GM12878 (cell line): ENCODE results near the gene RNF121. TPM values are rescaled to one million over a fixed set of nuclear protein-coding genes. Genes with fewer than 3 reads are reported as not detected.

ENCODE experiments used
- ATAC-seq: fragments of 200-7000 bp; cut with Tn5 transposase; 3 replicates; pipeline ENCODE4 v1.9.1; 2020; ENCODE audit warnings: mild to moderate bottlenecking, moderate library complexity
- BruUV-seq: library from RNA; stranded (reverse); fragments of 400-500 nt; replicated peaks from 2 replicates; lab custom pipeline; 2021; lab: Mats Ljungman, UMichigan
- CTCF ChIA-PET: fragments of 300-600 bp; sonication (Branson Sonifier 250); formaldehyde crosslinking; extraction: SDS; loops from one replicate; lab custom pipeline; 2021; ENCODE audit warnings: inconsistent platforms; lab: Yijun Ruan, JAX
- POLR2A ChIA-PET: fragments of 350-600 bp; formaldehyde crosslinking; extraction: SDS; loops from one replicate; lab custom pipeline; 2021; ENCODE audit warnings: inconsistent platforms; lab: Charles Lee
- RAD21 ChIA-PET: fragments of 300-600 bp; sonication (Branson Sonifier 250); formaldehyde crosslinking; loops from one replicate; lab custom pipeline; 2023; ENCODE audit warnings: antibody characterized with exemption; ENCODE audit not compliant: unreplicated experiment; lab: Charles Lee
- SMC1A ChIA-PET: fragments of 300-600 bp; sonication (Branson Sonifier 250); formaldehyde crosslinking; loops from one replicate; lab custom pipeline; 2023; ENCODE audit not compliant: unreplicated experiment, uncharacterized antibody; lab: Charles Lee
- DNase-seq: peaks from one replicate; pipeline ENCODE4 v3.0.0-alpha.2; 2011; ENCODE audit warnings: low read depth, low spot score
- FAIRE-seq: peaks from 3 replicates; lab custom pipeline; 2011; peaks lifted over from hg19 to GRCh38; lab: Jason Lieb, UNC
- H2AFZ ChIP-seq: 2 replicates; pipeline ENCODE4 v1.6.0; 2011; ENCODE audit warnings: low read depth, low read length, control low read depth; ENCODE audit not compliant: control insufficient read depth
- H3K27ac ChIP-seq: 2 replicates; pipeline ENCODE4 v1.5.1; 2011; ENCODE audit warnings: control low read depth; ENCODE audit not compliant: control insufficient read depth, insufficient read depth
- H3K27me3 ChIP-seq, 2 experiments: replicated peaks in 1 of 2; 2 replicates each; pipeline versions ENCODE4 v1.6.0 to v1.6.1; 2011; ENCODE audit warnings: low read length in 1 of 2; ENCODE audit not compliant: control insufficient read depth in 2 of 2, insufficient read depth in 2 of 2
- H3K36me3 ChIP-seq, 2 experiments: 2 replicates each; pipeline ENCODE4 v1.5.1; 2011; ENCODE audit warnings: low read length in 1 of 2; ENCODE audit not compliant: control insufficient read depth in 2 of 2, insufficient read depth in 2 of 2
- H3K4me1 ChIP-seq: 2 replicates; pipeline ENCODE4 v1.6.1; 2011; ENCODE audit warnings: mild to moderate bottlenecking, low read length, moderate library complexity, mixed read lengths; ENCODE audit not compliant: control insufficient read depth, insufficient read depth
- H3K4me2 ChIP-seq: 2 replicates; pipeline ENCODE4 v1.6.0; 2011; ENCODE audit warnings: control low read depth; ENCODE audit not compliant: control insufficient read depth, insufficient read depth
- H3K4me3 ChIP-seq: fragments of 200-600 bp; sonication (generic); 2 replicates; pipeline ENCODE4 v1.5.1; 2016
- H3K79me2 ChIP-seq: 2 replicates; pipeline ENCODE4 v1.6.0; 2011; ENCODE audit warnings: low read length; ENCODE audit not compliant: control insufficient read depth, insufficient read depth
- H3K9ac ChIP-seq: 2 replicates; pipeline ENCODE4 v1.8.0; 2011; ENCODE audit warnings: low read length, control low read depth, mixed read lengths; ENCODE audit not compliant: control insufficient read depth, insufficient read depth
- H3K9me3 ChIP-seq: replicated peaks from 3 replicates; pipeline ENCODE4 v1.5.1; 2011; ENCODE audit warnings: mild to moderate bottlenecking, low read length; ENCODE audit not compliant: control insufficient read depth, insufficient read depth
- H4K20me1 ChIP-seq: 2 replicates; pipeline ENCODE4 v1.6.0; 2011; ENCODE audit not compliant: control insufficient read depth, insufficient read depth
- BRCA1 ChIP-seq: IDR thresholded peaks from 2 replicates; pipeline ENCODE4 v1.6.1; 2011; ENCODE audit warnings: low read depth, low read length, improper control_type of control experiment
- CHD1 ChIP-seq: IDR thresholded peaks from 2 replicates; pipeline ENCODE4 v1.6.1; 2012; ENCODE audit warnings: low read depth, low read length, improper control_type of control experiment
- CTCF ChIP-seq, 3 experiments: IDR thresholded peaks in 2 of 3; conservative IDR thresholded peaks in 1 of 3; 2 replicates each; pipeline ENCODE4 v1.5.1; 2011; ENCODE audit warnings: low read depth in 3 of 3, low read length in 3 of 3, mild to moderate bottlenecking in 3 of 3, control low read depth in 2 of 3, moderate library complexity in 2 of 3, inconsistent platforms in 1 of 3, mixed read lengths in 1 of 3; ENCODE audit not compliant: control insufficient read depth in 2 of 3, insufficient read depth in 1 of 3; ENCODE audit errors: extremely low read depth in 1 of 3
- IKZF1 ChIP-seq: fragments of 450-650 bp; conservative IDR thresholded peaks from 2 replicates; pipeline ENCODE4 v1.6.1; 2017; ENCODE audit warnings: antibody characterized with exemption, mild to moderate bottlenecking
- NFYB ChIP-seq: IDR thresholded peaks from 2 replicates; pipeline ENCODE4 v1.6.1; 2011; ENCODE audit warnings: low read depth, mild to moderate bottlenecking, low read length, improper control_type of control experiment, moderate library complexity; ENCODE audit not compliant: insufficient read depth
- NR2C2 ChIP-seq: IDR thresholded peaks from 2 replicates; pipeline ENCODE4 v1.6.1; 2011; ENCODE audit warnings: borderline replicate concordance, low read depth; ENCODE audit not compliant: control insufficient read depth, insufficient read length
- PAX5 ChIP-seq: IDR thresholded peaks from 2 replicates; pipeline ENCODE4 v1.6.1; 2011; ENCODE audit warnings: low read depth, low read length, borderline replicate concordance
- SRF ChIP-seq, 2 experiments: IDR thresholded peaks; 2 replicates each; pipeline ENCODE4 v1.6.1; 2011; ENCODE audit warnings: low read depth in 2 of 2, low read length in 2 of 2, mild to moderate bottlenecking in 1 of 2, moderate library complexity in 1 of 2
- STAT1 ChIP-seq: fragments of 450-650 bp; conservative IDR thresholded peaks from 2 replicates; pipeline ENCODE4 v1.6.1; 2014; ENCODE audit warnings: antibody characterized with exemption, mild to moderate bottlenecking
- ZBTB4 ChIP-seq: fragments of 450-650 bp; formaldehyde crosslinking; IDR thresholded peaks from 2 replicates; pipeline ENCODE4 v1.4.0; 2022; ENCODE audit warnings: mild to moderate bottlenecking, moderate library complexity
- ZNF592 ChIP-seq: fragments of 450-650 bp; IDR thresholded peaks from 2 replicates; pipeline ENCODE4 v1.6.1; 2017; ENCODE audit warnings: mild to moderate bottlenecking, moderate library complexity
- WGBS: methylation state at CpG from one replicate; pipeline ENCODE4 v1.1.6; 2016; ENCODE audit warnings: low lambda C conversion rate; ENCODE audit not compliant: insufficient replicate concordance, insufficient coverage; ENCODE audit errors: missing lambda C conversion rate; 5-methylcytosine and 5-hydroxymethylcytosine counted together
- in situ Hi-C: fragments of 300-500 bp; cut with MboI; formaldehyde crosslinking; loops from 9 replicates; pipeline ENCODE4 v1.14.3; 2018; ENCODE audit warnings: mixed read lengths
- intact Hi-C: fragments of 100-400 bp; cut with micrococcal nuclease; formaldehyde crosslinking; loops from one replicate; pipeline ENCODE4 v1.14.2; 2022; ENCODE audit not compliant: unreplicated experiment
- polyA plus RNA-seq, 11 experiments: library from polyadenylated mRNA; depleted of rRNA in 4 of 11; unstranded in 6 of 11; stranded (reverse) in 5 of 11; fragments of >200 nt; fragmentation: Nextera tagmentation in 4 of 11; fragmentation: Illumina TruSeq in 1 of 11; extraction: Ambion mirVana in 4 of 11; extraction: Trizol in 1 of 11; gene quantifications; 1 replicate in 1 of 11; 2 replicates in 10 of 11; pipeline versions ENCODE4 v1.2.1 to v1.2.3, GENCODE V29; 2011 to 2016; ENCODE audit warnings: inconsistent platforms in 2 of 11, missing spikeins in 2 of 11, low read depth in 1 of 11
- total RNA-seq, 4 experiments: library from RNA; depleted of rRNA in 3 of 4; stranded (reverse); fragments of >200 nt in 3 of 4; fragmentation: Illumina TruSeq in 1 of 4; extraction: Trizol in 1 of 4; gene quantifications; 2 replicates each; pipeline versions ENCODE4 v1.2.1 to v1.2.3, GENCODE V29; 2013 to 2021

The RNF121 gene
- total and polyA plus RNA-seq, 10 of the 15 experiments (the other 5 are each of a cell fraction or from before 2014, with no cell fraction given), result 8.6 to 73.7 (median 32.7) TPM

GRCh38 chr11:71936825-71937224 is 8.0 kb downstream of the RNF121 start:
- Histone ChIP-seq H3K36me3 (peaks cover 0 to 10% of the 10 kb centered on the region in 2 experiments; a peak in 3 of 4 replicates), H3K9ac (no peak overlapping the region), H3K4me1 (peaks cover 21% of the 10 kb centered on the region), H2AFZ (no peak overlapping the region), H3K9me3 (no peaks in the 10 kb centered on the region), H3K4me3 (no peak overlapping the region), H3K27me3 (no peaks in the 10 kb centered on the region), H4K20me1 (no peaks in the 10 kb centered on the region), H3K4me2 (no peak overlapping the region), H3K79me2 (peaks cover 84% of the 10 kb centered on the region), H3K27ac (no peak overlapping the region)
- FAIRE-seq (no peak), ATAC-seq (no peak), DNase-seq (no peak)
- POLR2A ChIA-PET, result no interaction called here
- BruUV-seq, result no TSS peak
- in situ Hi-C loops, result no loop called here
- 80% methylated on average over 5 of the region's 5 CpGs for WGBS
- intact Hi-C loops, result no loop called here
- CTCF ChIA-PET, result interaction anchor here (0.7 kb wide), 1 partner anchor 189 kb away, joined by 3 read pairs; no protein-coding TSS in a partner anchor
- RAD21 ChIA-PET, result no interaction called here
- SMC1A ChIA-PET, result no interaction called here
- TF ChIP-seq ZNF592 (no peak), NR2C2 (no peak), BRCA1 (no peak), CTCF (IDR thresholded peaks at IDR 0.05 in 2 of 3, conservative IDR thresholded peaks at IDR 0.05 in 1 of 3; ENCODE audit: control insufficient read depth in 2 of 3, extremely low read depth in 1 of 3, insufficient read depth in 1 of 3, low read depth in 3 of 3, low read length in 3 of 3) (no peak), NFYB (no peak), PAX5 (no peak), CHD1 (no peak), IKZF1 (no peak), ZBTB4 (CRISPR knock-in tag) (no peak), SRF (IDR thresholded peaks at IDR 0.05; ENCODE audit: low read depth in 2 of 2, low read length in 2 of 2) (no peak), STAT1 (no peak)
